ENCODE measurements around the gene KRTAP5-9.

The KRTAP5-9 gene

DNA sequence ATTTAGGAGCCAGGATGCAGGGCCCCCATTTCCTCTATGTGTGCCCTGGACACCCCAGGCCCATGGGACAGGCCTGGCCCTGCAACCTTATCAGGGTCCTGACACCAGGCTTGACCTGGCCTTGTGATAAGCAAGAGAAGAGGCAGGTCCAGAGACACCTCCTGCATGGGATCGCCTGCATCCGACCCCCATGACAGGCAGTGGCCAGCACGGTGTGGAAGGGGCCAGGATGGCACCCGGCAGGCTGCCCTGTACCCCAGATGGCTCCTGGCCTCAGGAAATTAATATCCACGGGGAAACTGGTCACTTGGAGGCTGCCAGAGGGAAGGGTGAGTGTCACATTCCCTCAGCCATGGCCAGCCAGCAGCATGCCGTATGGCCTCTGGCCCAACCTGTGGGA lies 6.8 kb downstream of the KRTAP5-9 start:
- Histone ChIP-seq H3K4me3 (replicated peaks; ENCODE audit: low read depth, low read length) (no peak overlapping the region), H3K36me3 (ENCODE audit: control insufficient read depth, insufficient read depth, low read length) (no peaks in the 10 kb centered on the region), H3K27me3 (replicated peaks; ENCODE audit: control insufficient read depth, insufficient read depth, low read length) (no peaks in the 10 kb centered on the region)
- TF ChIP-seq, protein P1, sequence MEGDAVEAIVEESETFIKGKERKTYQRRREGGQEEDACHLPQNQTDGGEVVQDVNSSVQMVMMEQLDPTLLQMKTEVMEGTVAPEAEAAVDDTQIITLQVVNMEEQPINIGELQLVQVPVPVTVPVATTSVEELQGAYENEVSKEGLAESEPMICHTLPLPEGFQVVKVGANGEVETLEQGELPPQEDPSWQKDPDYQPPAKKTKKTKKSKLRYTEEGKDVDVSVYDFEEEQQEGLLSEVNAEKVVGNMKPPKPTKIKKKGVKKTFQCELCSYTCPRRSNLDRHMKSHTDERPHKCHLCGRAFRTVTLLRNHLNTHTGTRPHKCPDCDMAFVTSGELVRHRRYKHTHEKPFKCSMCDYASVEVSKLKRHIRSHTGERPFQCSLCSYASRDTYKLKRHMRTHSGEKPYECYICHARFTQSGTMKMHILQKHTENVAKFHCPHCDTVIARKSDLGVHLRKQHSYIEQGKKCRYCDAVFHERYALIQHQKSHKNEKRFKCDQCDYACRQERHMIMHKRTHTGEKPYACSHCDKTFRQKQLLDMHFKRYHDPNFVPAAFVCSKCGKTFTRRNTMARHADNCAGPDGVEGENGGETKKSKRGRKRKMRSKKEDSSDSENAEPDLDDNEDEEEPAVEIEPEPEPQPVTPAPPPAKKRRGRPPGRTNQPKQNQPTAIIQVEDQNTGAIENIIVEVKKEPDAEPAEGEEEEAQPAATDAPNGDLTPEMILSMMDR (IDR thresholded peaks at IDR 0.05; ENCODE audit: insufficient read depth, low read length, poor library complexity, severe bottlenecking) = no peak
- DNase-seq (ENCODE audit: extremely low read depth, insufficient read length) = no peak

DNA sequence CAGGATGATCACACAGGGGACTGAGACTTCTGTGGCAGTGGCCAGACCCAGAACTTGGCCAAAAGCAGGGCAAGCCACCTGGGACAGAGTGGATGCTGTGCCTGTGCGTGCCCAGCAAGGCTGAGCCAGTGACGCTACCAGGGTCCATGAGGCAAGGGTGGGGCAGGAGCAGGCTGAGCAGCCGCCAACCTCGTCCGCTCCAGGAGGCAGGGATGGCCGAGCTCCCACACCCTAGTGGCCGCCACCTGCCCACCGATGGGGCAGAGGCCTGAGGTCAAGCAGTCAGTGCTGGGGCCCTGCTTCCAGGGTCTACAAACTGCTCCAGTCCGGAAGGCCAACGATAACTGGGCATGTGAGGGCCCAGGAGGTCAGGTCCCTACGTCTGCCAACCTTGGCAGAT lies 7.3 kb downstream of the KRTAP5-9 start:
- no peaks in the 10 kb centered on the region for H3K36me3 ChIP-seq (ENCODE audit: control insufficient read depth, insufficient read depth, low read length)
- TF ChIP-seq, protein P1 (IDR thresholded peaks at IDR 0.05; ENCODE audit: insufficient read depth, low read length, poor library complexity, severe bottlenecking) = no peak
- H3K4me3 ChIP-seq (replicated peaks; ENCODE audit: low read depth, low read length) = no peak overlapping the region
- no peaks in the 10 kb centered on the region for H3K27me3 ChIP-seq (replicated peaks; ENCODE audit: control insufficient read depth, insufficient read depth, low read length)
- DNase-seq (ENCODE audit: extremely low read depth, insufficient read length) = no peak

DNA sequence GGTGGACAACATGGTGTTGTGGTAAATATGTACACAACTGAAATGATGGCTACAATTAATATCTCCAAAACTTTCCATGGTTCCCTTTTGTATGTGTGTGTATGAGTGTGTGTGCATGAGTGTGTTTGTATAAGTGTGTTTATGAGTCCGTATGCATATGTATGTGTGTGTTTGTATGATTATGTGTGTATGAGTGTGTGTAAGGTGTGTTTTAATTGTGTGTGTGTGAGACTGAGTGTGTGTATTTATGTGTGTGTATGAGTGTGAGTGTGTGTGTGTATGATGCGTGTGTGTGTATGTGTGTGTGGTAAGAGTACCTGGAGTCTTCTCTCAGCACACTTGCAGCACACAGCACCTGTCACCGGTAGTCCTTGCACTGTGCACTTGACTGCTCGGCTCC lies 7.8 kb downstream of the KRTAP5-9 start:
- no peak for DNase-seq (ENCODE audit: extremely low read depth, insufficient read length)
- TF ChIP-seq, protein P1 (IDR thresholded peaks at IDR 0.05; ENCODE audit: insufficient read depth, low read length, poor library complexity, severe bottlenecking) = no peak

DNA sequence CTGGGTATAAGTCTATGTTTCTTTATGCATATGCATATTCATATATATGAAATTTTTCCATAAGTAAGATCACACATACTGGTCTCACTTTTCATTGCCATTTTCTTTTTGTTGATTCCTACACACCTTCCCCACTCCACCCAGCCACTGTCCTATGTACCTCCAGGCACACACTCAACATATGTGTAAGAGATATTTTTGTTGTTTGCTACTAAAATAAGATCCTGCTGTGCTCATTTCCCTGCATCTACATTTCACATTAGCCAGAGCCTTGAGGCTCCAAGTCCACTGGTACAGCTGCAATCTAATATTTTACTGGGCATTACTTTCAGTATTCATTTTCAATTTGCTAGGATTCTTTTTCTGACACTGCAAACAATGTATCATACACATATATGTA lies 9.0 kb downstream of the KRTAP5-9 start:
- no peaks in the 10 kb centered on the region for H3K36me3 ChIP-seq (ENCODE audit: control insufficient read depth, insufficient read depth, low read length)
- TF ChIP-seq, protein P1 (IDR thresholded peaks at IDR 0.05; ENCODE audit: insufficient read depth, low read length, poor library complexity, severe bottlenecking) = no peak
- no peaks in the 10 kb centered on the region for H3K27me3 ChIP-seq (replicated peaks; ENCODE audit: control insufficient read depth, insufficient read depth, low read length)
- H3K4me3 ChIP-seq (replicated peaks; ENCODE audit: low read depth, low read length) = no peak overlapping the region
- no peak for DNase-seq (ENCODE audit: extremely low read depth, insufficient read length)

More for the DNA sequence above, 7.8 kb downstream of the KRTAP5-9 start:
- H3K27me3 ChIP-seq (replicated peaks; ENCODE audit: control insufficient read depth, insufficient read depth, low read length) = no peaks in the 10 kb centered on the region
- H3K36me3 ChIP-seq (ENCODE audit: control insufficient read depth, insufficient read depth, low read length) = no peaks in the 10 kb centered on the region
- H3K4me3 ChIP-seq (replicated peaks; ENCODE audit: low read depth, low read length) = no peak overlapping the region

GRCh38 chr11:71558996-71559395 lies 10.8 kb downstream of the KRTAP5-9 start:
- TF ChIP-seq, protein P1 (IDR thresholded peaks at IDR 0.05; ENCODE audit: insufficient read depth, low read length, poor library complexity, severe bottlenecking) = no peak
- Histone ChIP-seq H3K27me3 (replicated peaks; ENCODE audit: control insufficient read depth, insufficient read depth, low read length) (no peaks in the 10 kb centered on the region), H3K4me3 (replicated peaks; ENCODE audit: low read depth, low read length) (no peak overlapping the region), H3K36me3 (ENCODE audit: control insufficient read depth, insufficient read depth, low read length) (no peaks in the 10 kb centered on the region)
- DNase-seq (ENCODE audit: extremely low read depth, insufficient read length) = no peak

DNA sequence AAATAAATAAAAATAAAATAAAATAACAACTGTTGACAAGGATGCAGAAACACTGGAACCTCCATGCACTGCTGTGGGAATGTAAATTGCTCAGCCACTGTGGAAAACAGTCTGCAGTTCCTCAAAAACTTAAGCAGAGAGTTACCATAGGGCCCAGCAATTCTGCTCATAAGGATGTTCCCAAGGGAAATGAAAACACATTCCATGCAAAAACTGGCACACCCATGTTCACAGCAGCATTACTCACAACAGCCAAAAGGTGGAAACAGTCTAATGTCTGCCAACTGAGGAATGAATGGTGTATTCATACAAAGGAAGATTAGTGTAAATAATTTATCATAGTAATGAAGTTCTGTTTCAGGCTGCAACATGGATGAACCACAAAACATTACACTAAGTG lies 13.9 kb downstream of the KRTAP5-9 start:
- TF ChIP-seq, protein P1 (IDR thresholded peaks at IDR 0.05; ENCODE audit: insufficient read depth, low read length, poor library complexity, severe bottlenecking) = no peak
- Histone ChIP-seq H3K27me3 (replicated peaks; ENCODE audit: control insufficient read depth, insufficient read depth, low read length) (no peaks in the 10 kb centered on the region), H3K4me3 (replicated peaks; ENCODE audit: low read depth, low read length) (no peak overlapping the region), H3K36me3 (ENCODE audit: control insufficient read depth, insufficient read depth, low read length) (no peaks in the 10 kb centered on the region)
- no peak for DNase-seq (ENCODE audit: extremely low read depth, insufficient read length)

Data from GM06990 (cell line).